Measurements from ENCODE around the gene CDKL5.

Gene CDKL5

GRCh38 chrX:18702362-18703195, 277.2 kb downstream of the CDKL5 start:
- no peak for DNase-seq

Measured in GDM1 (cell line).